ENCODE measurements around the gene CELA1. TPM values are rescaled to one million over a fixed set of nuclear protein-coding genes. Genes with fewer than 3 reads are reported as not detected.
A peak's percentile ranks its signal among the peaks of the same experiment; 100 is the strongest.
"Not testable (repeated sequence)": the region's sequence is repeated elsewhere in the genome, so short reads cannot be mapped to it uniquely, and the experiment has no call there.

Gene CELA1
- polyA plus RNA-seq, 1 donor from 2014 or later, result not detected

DNA sequence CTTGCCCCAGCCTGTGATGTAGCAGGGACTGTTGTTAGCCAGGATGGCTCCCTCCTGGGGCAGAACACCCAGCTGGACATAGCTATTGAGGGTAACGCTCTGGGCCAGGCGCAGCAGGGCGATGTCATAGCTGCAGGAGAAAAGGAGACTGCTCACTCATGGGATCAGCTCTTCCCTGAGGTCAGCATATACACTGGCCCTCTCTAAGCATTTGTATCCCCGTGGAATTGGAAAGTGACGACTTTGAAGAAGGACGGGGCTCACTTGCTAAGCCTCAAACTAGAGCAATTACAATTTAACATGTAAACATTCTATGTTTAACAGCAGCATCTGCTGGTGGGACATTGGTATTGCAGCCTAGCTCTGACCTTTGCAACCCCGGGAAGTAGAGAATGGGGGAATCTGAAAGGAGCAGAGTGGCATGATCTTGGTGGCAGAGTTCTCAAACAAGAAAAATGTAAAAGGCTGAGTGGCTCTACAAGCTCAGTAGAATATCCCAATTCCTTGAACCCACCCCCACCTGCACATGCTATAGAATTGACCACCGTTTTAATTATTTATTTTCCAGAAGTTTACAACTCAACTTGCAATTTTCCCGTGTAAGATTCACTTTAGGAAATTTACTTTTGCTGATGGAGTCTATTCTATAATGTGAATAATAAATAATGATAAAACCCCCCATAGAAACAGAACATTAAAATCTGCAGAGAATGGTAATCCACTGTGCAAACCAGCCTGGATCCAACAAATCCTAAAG is 5.0 kb downstream of the CELA1 start:
- Histone ChIP-seq H3F3A (ENCODE audit: insufficient read depth, low read length, poor library complexity, severe bottlenecking) (no peaks in the 10 kb centered on the region), H3K9me3 (ENCODE audit: low read length) (no peaks in the 10 kb centered on the region), H4K20me1 (ENCODE audit: insufficient read depth) (no peaks in the 10 kb centered on the region), H3K79me2 (replicated peaks; ENCODE audit: insufficient read depth, low read length) (no peaks in the 10 kb centered on the region), H2AFZ (ENCODE audit: low read depth, low read length) (no peak overlapping the region), H3K4me2 (ENCODE audit: low read length) (no peak overlapping the region), H3K4me3 (ENCODE audit: low read length) (no peak overlapping the region), H3K27ac (ENCODE audit: low read length) (no peak overlapping the region), H3K9ac (ENCODE audit: low read length) (no peak overlapping the region), H3K27me3 (ENCODE audit: insufficient read depth, low read depth, low read length) (no peaks in the 10 kb centered on the region), H3K9me2 (ENCODE audit: insufficient read depth, low read length) (no peaks in the 10 kb centered on the region), H3K36me3 (ENCODE audit: insufficient read depth, low read length) (no peaks in the 10 kb centered on the region)
- TF ChIP-seq MXI1 (conservative IDR thresholded peaks at IDR 0.05; ENCODE audit: poor library complexity, severe bottlenecking), result no peak
- TF ChIP-seq RAD21 (conservative IDR thresholded peaks at IDR 0.05), result peak; percentile 95
- TF ChIP-seq EZH2 (IDR thresholded peaks at IDR 0.05; ENCODE audit: borderline replicate concordance, insufficient read depth, low read length, poor library complexity, severe bottlenecking), result no peak
- no peak for TF ChIP-seq REST (IDR thresholded peaks at IDR 0.05; ENCODE audit: borderline replicate concordance)
- TF ChIP-seq POLR2AphosphoS5 (IDR thresholded peaks at IDR 0.05), result no peak
- TF ChIP-seq CTCF (IDR thresholded peaks at IDR 0.05; ENCODE audit: poor library complexity, severe bottlenecking), result peak; percentile 97
- peak; percentile 94 for TF ChIP-seq SMC3 (conservative IDR thresholded peaks at IDR 0.05; ENCODE audit: poor library complexity)
- TF ChIP-seq TAF1 (IDR thresholded peaks at IDR 0.05; ENCODE audit: low read depth), result no peak
- TF ChIP-seq EP300 (conservative IDR thresholded peaks at IDR 0.05; ENCODE audit: poor library complexity, severe bottlenecking), result no peak

GRCh38 chr12:51339750-51340149 is 6.7 kb downstream of the CELA1 start:
- H3K4me2 ChIP-seq (ENCODE audit: low read length), result no peak overlapping the region
- no peak for TF ChIP-seq CTCF (IDR thresholded peaks at IDR 0.05; ENCODE audit: poor library complexity, severe bottlenecking)
- no peak for TF ChIP-seq RAD21 (conservative IDR thresholded peaks at IDR 0.05)
- TF ChIP-seq TAF1 (IDR thresholded peaks at IDR 0.05; ENCODE audit: low read depth), result no peak
- TF ChIP-seq SMC3 (conservative IDR thresholded peaks at IDR 0.05; ENCODE audit: poor library complexity), result no peak
- TF ChIP-seq REST (IDR thresholded peaks at IDR 0.05; ENCODE audit: borderline replicate concordance), result no peak
- no peak for TF ChIP-seq EP300 (conservative IDR thresholded peaks at IDR 0.05; ENCODE audit: poor library complexity, severe bottlenecking)
- no peak for TF ChIP-seq EZH2 (IDR thresholded peaks at IDR 0.05; ENCODE audit: borderline replicate concordance, insufficient read depth, low read length, poor library complexity, severe bottlenecking)
- no peak for TF ChIP-seq POLR2AphosphoS5 (IDR thresholded peaks at IDR 0.05)
- no peaks in the 10 kb centered on the region for H3K27me3 ChIP-seq (ENCODE audit: insufficient read depth, low read depth, low read length)
- no peak overlapping the region for H2AFZ ChIP-seq (ENCODE audit: low read depth, low read length)
- no peak overlapping the region for H3K4me3 ChIP-seq (ENCODE audit: low read length)
- no peaks in the 10 kb centered on the region for H3F3A ChIP-seq (ENCODE audit: insufficient read depth, low read length, poor library complexity, severe bottlenecking)
- no peak overlapping the region for H3K9ac ChIP-seq (ENCODE audit: low read length)
- no peak overlapping the region for H3K27ac ChIP-seq (ENCODE audit: low read length)
- no peaks in the 10 kb centered on the region for H3K79me2 ChIP-seq (replicated peaks; ENCODE audit: insufficient read depth, low read length)
- no peaks in the 10 kb centered on the region for H3K9me2 ChIP-seq (ENCODE audit: insufficient read depth, low read length)
- no peaks in the 10 kb centered on the region for H4K20me1 ChIP-seq (ENCODE audit: insufficient read depth)
- H3K36me3 ChIP-seq (ENCODE audit: insufficient read depth, low read length), result no peaks in the 10 kb centered on the region
- H3K9me3 ChIP-seq (ENCODE audit: low read length), result no peaks in the 10 kb centered on the region

GRCh38 chr12:51337336-51337735 is 9.1 kb downstream of the CELA1 start:
- H3K36me3 ChIP-seq (ENCODE audit: insufficient read depth, low read length); H3F3A ChIP-seq (ENCODE audit: insufficient read depth, low read length, poor library complexity, severe bottlenecking); H3K27ac ChIP-seq (ENCODE audit: low read length); H4K20me1 ChIP-seq (ENCODE audit: insufficient read depth); H3K9me3 ChIP-seq (ENCODE audit: low read length); H3K79me2 ChIP-seq (replicated peaks; ENCODE audit: insufficient read depth, low read length); H3K9ac ChIP-seq (ENCODE audit: low read length); H3K27me3 ChIP-seq (ENCODE audit: insufficient read depth, low read depth, low read length); H3K4me2 ChIP-seq (ENCODE audit: low read length); H3K4me3 ChIP-seq (ENCODE audit: low read length); H3K9me2 ChIP-seq (ENCODE audit: insufficient read depth, low read length); H2AFZ ChIP-seq (ENCODE audit: low read depth, low read length): not testable (repeated sequence)
